Measurements from ENCODE around the gene EPB41L1.

The EPB41L1 gene

GRCh38 chr20:36270744-36271638 lies 116.5 kb downstream of the EPB41L1 start:
- H3K4me3 ChIP-seq (replicated peaks; ENCODE audit: low read depth, low read length) = no peak overlapping the region
- TF ChIP-seq CTCF (IDR thresholded peaks at IDR 0.05; ENCODE audit: low read depth, low read length, missing control alignments) = no peak
- DNase-seq (ENCODE audit: extremely low read depth, low read depth) = no peak

- H3K4me3 ChIP-seq (replicated peaks; ENCODE audit: low read depth, low read length) = no peak overlapping the region
- no peak for TF ChIP-seq CTCF (IDR thresholded peaks at IDR 0.05; ENCODE audit: low read depth, low read length, missing control alignments)
- no peak for DNase-seq (ENCODE audit: extremely low read depth, low read depth)
Observed at GRCh38 chr20:36271639-36272546, 117.4 kb downstream of the EPB41L1 start.

- no peak overlapping the region for H3K4me3 ChIP-seq (replicated peaks; ENCODE audit: low read depth, low read length)
- TF ChIP-seq CTCF (IDR thresholded peaks at IDR 0.05; ENCODE audit: low read depth, low read length, missing control alignments) = no peak
- DNase-seq (ENCODE audit: extremely low read depth, low read depth) = no peak
Observed at GRCh38 chr20:36272547-36273220, 118.1 kb downstream of the EPB41L1 start.

GRCh38 chr20:36273414-36274180 lies 119.1 kb downstream of the EPB41L1 start:
- no peak for DNase-seq (ENCODE audit: extremely low read depth, low read depth)
- TF ChIP-seq CTCF (IDR thresholded peaks at IDR 0.05; ENCODE audit: low read depth, low read length, missing control alignments) = peak; percentile 37
- no peak overlapping the region for H3K4me3 ChIP-seq (replicated peaks; ENCODE audit: low read depth, low read length)

GRCh38 chr20:36274181-36274841 lies 119.8 kb downstream of the EPB41L1 start:
- no peak for DNase-seq (ENCODE audit: extremely low read depth, low read depth)
- no peak for TF ChIP-seq CTCF (IDR thresholded peaks at IDR 0.05; ENCODE audit: low read depth, low read length, missing control alignments)
- no peak overlapping the region for H3K4me3 ChIP-seq (replicated peaks; ENCODE audit: low read depth, low read length)

Measured in HFF-Myc (cell line).